ENCODE measurements around the gene FAU. TPM values are rescaled to one million over a fixed set of nuclear protein-coding genes. Genes with fewer than 3 reads are reported as not detected.

Gene FAU
- total and polyA plus RNA-seq, 9 of the 15 experiments (the other 6 are each of a cell fraction or from before 2014, with no cell fraction given) = 433 to 1,827 (median 942) TPM

DNA sequence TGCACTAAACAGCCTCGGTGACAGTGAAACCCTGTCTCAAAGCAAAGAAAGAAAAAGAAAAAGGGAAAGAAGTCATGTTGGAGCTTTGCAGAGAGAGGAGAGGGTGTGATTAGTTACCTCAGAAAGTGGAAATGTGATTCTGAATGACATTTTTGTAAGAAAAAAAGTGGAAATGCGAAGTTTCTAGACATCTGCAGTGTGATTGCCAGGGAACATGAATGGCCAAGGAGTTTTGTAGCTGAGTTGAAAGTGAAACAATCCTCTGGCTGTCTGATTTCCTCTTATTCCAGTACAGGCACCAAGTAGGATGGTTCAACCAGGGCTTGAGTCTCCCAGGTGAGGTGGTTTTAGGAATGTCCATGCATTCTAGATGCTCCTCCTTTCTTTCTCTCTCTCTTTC, 30.2 kb upstream of the FAU start:
- H3K36me3 ChIP-seq (ENCODE audit: control insufficient read depth, insufficient read depth, low read length) = no peaks in the 10 kb centered on the region
- no peak overlapping the region for H3K4me3 ChIP-seq
- H3K4me2 ChIP-seq (ENCODE audit: insufficient read depth, low read length) = no peak overlapping the region
- H2AFZ ChIP-seq (ENCODE audit: low read depth, low read length) = no peak overlapping the region
- no peaks in the 10 kb centered on the region for H3K27me3 ChIP-seq (ENCODE audit: control insufficient read depth in 2 of 2, insufficient read depth in 2 of 2, low read length in 2 of 2)
- intact Hi-C loops (cut with micrococcal nuclease) = no loop called here
- H3K9ac ChIP-seq (ENCODE audit: insufficient read depth in 1 of 2, low read depth in 2 of 2, low read length in 2 of 2) = no peak overlapping the region; a peak in 1 of 4 replicates
- ATAC-seq = no peak
- no peak for DNase-seq (ENCODE audit: extremely low read depth in 1 of 4, low spot score in 3 of 4)
- H3K27ac ChIP-seq (ENCODE audit: extremely low read depth, low read depth, low read length) = no peak overlapping the region
- H3K79me2 ChIP-seq (ENCODE audit: control insufficient read depth, insufficient read depth, low read length) = no peaks in the 10 kb centered on the region
- peaks cover 20 to 26% of the 10 kb centered on the region in 2 experiments for H3K4me1 ChIP-seq (replicated peaks in 1 of 2; ENCODE audit: control insufficient read depth in 2 of 2, insufficient read depth in 2 of 2, low read length in 2 of 2)
- in situ Hi-C loops (cut with MboI) = no loop called here
- FAIRE-seq = no peak
- CTCF ChIA-PET (ENCODE audit: low intra/inter-chr PET ratio) = no interaction called here
- no peaks in the 10 kb centered on the region for H3K9me1 ChIP-seq (ENCODE audit: control insufficient read depth, insufficient read depth, low read length)
- no TSS peak for BruUV-seq (replicated peaks)
- 47% methylated on average over 2 of the region's 2 CpGs for WGBS (ENCODE audit: insufficient coverage, low coverage, missing lambda C conversion rate)
- no peaks in the 10 kb centered on the region for H4K20me1 ChIP-seq (replicated peaks; ENCODE audit: control insufficient read depth, insufficient read depth, low read length)
- TF ChIP-seq HMG20A (CRISPR knock-in tag; conservative IDR thresholded peaks at IDR 0.05) = no peak
- TF ChIP-seq ZNF696 (CRISPR knock-in tag; conservative IDR thresholded peaks at IDR 0.05) = no peak
- TF ChIP-seq SMAD2 (IDR thresholded peaks at IDR 0.05; ENCODE audit: low read depth, low read length) = no peak
- TF ChIP-seq SNIP1 (IDR thresholded peaks at IDR 0.05; ENCODE audit: low read depth) = no peak
- no peak for TF ChIP-seq U2AF2 (optimal IDR thresholded peaks at IDR 0.05; ENCODE audit: low read depth, low read length)
- TF ChIP-seq ZKSCAN1 (IDR thresholded peaks at IDR 0.05; ENCODE audit: low read depth, low read length) = no peak
- TF ChIP-seq, protein P1, sequence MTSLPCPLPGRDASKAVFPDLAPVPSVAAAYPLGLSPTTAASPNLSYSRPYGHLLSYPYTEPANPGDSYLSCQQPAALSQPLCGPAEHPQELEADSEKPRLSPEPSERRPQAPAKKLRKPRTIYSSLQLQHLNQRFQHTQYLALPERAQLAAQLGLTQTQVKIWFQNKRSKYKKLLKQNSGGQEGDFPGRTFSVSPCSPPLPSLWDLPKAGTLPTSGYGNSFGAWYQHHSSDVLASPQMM (CRISPR knock-in tag; IDR thresholded peaks at IDR 0.05) = no peak
- TF ChIP-seq MTF1 (CRISPR knock-in tag; IDR thresholded peaks at IDR 0.05; ENCODE audit: borderline replicate concordance) = no peak
- TF ChIP-seq ESRRB (CRISPR knock-in tag; IDR thresholded peaks at IDR 0.05; ENCODE audit: borderline replicate concordance) = no peak
- TF ChIP-seq, protein P2, sequence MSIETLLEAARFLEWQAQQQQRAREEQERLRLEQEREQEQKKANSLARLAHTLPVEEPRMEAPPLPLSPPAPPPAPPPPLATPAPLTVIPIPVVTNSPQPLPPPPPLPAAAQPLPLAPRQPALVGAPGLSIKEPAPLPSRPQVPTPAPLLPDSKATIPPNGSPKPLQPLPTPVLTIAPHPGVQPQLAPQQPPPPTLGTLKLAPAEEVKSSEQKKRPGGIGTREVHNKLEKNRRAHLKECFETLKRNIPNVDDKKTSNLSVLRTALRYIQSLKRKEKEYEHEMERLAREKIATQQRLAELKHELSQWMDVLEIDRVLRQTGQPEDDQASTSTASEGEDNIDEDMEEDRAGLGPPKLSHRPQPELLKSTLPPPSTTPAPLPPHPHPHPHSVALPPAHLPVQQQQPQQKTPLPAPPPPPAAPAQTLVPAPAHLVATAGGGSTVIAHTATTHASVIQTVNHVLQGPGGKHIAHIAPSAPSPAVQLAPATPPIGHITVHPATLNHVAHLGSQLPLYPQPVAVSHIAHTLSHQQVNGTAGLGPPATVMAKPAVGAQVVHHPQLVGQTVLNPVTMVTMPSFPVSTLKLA (conservative IDR thresholded peaks at IDR 0.05) = no peak
- TF ChIP-seq, protein P3, sequence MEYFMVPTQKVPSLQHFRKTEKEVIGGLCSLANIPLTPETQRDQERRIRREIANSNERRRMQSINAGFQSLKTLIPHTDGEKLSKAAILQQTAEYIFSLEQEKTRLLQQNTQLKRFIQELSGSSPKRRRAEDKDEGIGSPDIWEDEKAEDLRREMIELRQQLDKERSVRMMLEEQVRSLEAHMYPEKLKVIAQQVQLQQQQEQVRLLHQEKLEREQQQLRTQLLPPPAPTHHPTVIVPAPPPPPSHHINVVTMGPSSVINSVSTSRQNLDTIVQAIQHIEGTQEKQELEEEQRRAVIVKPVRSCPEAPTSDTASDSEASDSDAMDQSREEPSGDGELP (CRISPR knock-in tag; IDR thresholded peaks at IDR 0.05; ENCODE audit: borderline replicate concordance) = no peak
- no peak for TF ChIP-seq STAG1 (CRISPR knock-in tag; IDR thresholded peaks at IDR 0.05; ENCODE audit: borderline replicate concordance)
- TF ChIP-seq SMAD4 (CRISPR knock-in tag; conservative IDR thresholded peaks at IDR 0.05) = no peak
- POLR2A ChIA-PET = interaction anchor here (0.6 to 3.3 kb wide), 4 partner anchors 18 to 30 kb away, joined by 3 to 25 read pairs (median 6); partner anchors contain the start of genes FAU, MRPL49, SPDYC and SYVN1
- H3K9me3 ChIP-seq (replicated peaks; ENCODE audit: control insufficient read depth, insufficient read depth, low read depth, low read length) = no peaks in the 10 kb centered on the region; the same call in 1 of the 2 replicates
